GM19452 (cell line): ENCODE results near the gene KAZN.

Experiments used
- ATAC-seq: cut with Tn5 transposase; IDR thresholded peaks from one replicate; pipeline ENCODE4 v1.9.1; 2021; ENCODE audit not compliant: unreplicated experiment

The KAZN gene

DNA sequence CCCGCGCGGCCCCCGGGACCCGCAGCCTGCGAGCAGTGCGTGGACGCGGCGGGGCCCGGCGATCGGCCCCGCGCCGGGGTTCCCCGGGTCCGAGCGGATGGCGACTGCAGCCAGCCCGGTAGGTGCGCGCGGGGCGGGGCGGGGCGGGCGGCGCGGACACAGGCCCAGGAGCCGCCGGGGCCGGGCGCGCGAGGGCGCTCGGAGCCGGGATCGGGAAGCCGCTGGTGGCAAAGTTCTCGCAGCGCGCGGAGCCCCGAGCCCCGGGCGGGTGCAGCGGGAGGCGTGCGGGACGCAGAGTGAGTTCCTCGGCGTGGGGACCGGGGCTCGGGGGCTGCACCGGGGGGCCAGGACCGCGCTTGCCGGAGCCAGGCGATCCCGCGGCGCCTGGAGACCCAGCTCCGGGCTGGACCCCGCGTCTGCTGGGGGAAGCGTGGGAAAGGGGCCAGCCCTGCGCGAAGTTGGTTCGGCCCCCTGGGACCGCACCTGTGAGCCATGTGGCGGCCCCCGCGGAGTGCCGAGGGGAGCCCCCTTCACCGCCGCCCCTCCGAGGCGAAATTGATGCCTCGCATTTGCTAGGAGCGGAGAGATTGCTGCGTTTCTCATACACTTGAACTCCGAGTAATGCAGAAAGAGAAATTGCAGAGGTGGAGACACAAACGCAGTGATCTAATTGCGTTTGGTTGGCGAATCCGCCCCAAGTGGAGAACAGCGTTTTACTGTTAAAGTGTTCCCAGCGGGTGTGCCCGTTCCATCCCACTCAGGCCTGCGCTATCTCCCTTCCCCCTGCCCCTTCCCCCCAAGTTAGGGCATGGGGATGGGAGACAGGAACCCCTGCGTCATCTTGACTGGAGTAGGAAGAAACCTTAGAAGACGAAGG lies 326.2 kb downstream of the KAZN start:
- no peak for ATAC-seq

DNA sequence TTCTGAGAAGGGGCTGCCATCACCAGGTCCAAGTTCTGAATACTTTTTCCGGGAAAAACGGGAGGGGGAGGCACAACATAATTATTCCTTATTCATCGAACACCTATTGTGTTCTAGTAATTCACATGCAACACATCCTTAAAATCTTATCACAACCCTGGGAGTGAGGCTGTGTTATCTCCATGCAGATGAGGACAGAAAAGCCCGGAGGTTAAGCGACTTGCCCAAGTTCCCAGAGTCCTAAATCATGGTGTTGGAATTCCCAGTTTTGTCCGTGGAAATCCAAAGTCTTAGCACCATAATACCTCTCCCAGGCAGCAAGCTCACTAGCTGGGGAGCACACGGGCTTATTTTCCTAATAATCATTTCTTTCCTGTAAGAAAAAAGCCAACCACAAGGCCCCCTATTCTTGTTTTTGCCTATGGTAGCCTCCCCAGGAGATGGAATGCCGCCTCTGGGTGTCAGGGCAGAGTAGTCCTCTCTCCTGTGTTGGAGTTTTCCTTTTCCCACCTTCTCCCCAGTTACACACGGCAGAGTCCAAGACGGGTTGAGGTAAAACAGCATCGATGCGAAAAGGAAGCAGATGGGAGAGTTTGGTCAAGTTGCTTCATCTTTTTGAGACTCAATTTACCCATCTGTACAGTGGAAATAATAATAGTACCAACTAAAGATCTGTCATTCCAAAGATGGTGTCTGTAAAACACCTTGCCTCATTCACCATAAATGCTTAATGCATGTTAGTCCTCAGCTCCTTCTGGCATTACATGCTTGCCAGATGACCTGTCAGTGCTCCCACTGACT lies 327.1 kb downstream of the KAZN start:
- ATAC-seq = no peak

DNA sequence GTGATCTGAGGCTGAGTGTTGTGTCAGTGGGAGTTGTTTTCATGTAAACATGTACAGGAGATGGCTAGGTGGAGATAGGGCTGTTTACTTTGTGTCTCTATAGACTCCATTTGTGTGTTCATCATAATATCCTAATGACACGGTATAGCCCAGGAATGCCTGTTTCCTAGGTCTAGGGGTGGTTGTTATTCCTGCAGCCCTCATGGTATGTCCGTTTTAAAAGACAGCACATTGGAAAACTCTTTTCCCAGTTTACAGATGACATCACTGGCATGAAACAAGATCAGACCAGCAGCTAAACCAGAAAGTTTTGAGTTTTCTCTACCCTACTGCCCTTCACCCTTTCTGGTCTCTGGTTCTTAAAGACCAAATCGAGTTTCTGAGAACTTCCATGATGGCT lies 327.7 kb downstream of the KAZN start:
- ATAC-seq = no peak

DNA sequence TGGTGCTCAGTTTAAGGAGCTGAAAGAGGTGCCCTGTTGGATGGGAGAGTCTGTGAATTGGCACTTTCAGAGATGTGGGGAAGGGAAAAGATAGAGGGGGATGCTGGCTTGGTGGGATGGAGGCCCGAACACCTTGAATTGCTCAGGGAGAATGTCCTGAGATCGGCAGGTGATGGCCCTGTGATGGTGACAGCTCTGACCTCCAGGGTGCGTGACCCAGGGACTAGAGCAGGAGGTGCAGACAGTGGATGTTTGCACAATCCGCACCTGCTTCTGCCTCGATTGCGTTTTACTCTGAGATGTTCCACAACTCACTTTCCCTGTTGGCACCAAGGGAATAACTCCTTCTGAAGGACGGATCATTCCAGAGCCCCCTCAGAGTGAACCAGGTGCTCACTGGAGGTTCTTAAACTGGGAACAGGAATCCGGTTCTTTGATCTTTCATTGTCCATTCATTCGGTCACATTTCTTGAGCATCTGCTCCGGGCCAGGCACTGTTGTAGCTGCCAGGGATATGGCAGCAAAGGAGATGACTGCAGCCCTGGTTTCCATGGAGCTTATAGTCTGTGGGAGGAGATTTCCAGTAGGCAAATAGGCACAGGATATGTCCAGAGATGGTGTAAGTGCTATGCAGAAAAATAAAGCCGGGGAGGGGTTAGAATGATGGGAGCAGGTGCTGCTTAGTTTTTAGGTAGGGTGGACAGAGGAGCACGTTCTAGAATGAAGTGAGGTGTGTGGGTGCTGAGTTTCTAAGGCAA lies 328.5 kb downstream of the KAZN start:
- ATAC-seq = no peak

DNA sequence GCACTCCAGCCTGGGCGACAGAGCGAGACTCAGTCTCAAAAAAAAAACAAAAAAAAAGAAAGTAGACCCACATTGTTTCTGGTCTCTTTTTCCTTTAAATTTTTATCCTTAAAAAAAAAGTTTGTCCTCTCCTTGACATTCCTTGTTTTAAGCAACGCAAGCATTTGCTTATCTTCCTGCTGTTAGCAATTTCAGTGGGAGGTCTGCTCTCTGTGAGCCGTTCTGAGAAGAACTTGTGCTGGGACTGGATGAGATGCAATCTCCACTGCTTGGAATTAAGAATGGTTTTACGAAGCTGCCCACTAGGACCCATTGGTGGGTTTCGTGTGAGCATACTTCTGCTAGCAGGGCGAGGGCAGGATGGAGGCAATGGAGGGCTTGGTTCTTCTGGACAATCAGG lies 329.9 kb downstream of the KAZN start:
- ATAC-seq = no peak

DNA sequence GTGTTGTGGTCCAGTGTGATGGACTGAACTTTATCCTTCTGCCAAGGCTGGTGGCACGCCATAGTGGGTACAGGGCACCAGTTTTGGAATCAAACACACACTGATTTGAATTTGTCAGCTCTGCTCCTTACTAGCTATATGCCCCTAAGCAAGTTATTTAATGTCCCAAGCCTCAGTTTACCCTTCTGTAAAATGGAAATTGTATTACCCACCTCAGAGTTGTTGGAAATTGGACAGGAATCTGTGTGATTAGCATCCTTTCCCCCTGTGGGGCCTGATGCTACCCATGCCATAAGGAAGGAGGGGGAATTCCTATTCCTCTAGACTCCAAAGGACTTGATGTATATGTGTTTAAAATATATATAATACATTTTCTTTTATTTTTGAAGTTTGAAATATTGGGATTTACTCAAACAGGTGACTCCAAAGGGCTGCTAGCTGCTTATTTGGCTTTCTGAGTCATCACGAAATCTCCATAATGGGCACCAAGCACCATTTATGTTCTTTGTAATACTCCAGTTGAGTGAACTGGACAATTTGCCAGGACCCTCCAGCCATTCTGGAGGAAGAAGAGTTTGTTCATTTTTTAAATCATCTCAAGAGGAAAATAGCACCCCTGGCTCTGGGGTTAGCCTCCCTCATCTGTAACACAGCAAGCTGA lies 330.5 kb downstream of the KAZN start:
- ATAC-seq = no peak

DNA sequence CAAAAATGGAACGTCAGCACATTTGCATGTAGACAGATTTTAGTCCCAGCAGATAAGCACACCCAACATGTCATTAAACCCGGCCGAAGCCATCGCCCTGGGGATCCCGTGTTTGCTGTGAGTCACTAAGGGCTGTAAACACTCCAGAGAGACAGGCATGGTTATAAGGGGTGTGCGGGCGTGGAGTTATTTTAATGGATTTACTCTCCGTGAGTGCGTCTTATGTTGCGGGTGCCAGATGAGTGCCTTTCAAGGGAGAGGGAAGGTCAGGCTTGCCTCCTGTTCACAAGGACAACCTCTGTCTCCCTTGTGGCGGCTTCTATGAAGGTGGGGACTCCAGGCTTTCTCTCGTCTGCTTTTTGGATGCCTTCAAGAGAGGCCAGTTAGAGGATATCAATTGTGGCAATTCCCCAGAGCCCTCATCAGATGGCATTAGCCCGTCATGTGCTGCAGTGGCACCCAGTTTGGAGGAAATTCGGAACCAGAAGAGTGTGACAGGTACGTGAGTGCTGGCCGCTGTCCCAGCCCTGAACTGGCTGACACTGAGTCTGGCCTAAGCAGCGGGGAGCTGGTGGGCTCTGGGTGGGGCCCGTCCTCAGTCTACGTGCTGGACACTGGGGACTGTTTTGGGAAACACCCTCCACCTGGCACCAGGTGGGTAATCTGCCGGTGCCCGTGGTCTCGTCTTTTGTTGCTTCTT lies 331.2 kb downstream of the KAZN start:
- ATAC-seq = no peak

DNA sequence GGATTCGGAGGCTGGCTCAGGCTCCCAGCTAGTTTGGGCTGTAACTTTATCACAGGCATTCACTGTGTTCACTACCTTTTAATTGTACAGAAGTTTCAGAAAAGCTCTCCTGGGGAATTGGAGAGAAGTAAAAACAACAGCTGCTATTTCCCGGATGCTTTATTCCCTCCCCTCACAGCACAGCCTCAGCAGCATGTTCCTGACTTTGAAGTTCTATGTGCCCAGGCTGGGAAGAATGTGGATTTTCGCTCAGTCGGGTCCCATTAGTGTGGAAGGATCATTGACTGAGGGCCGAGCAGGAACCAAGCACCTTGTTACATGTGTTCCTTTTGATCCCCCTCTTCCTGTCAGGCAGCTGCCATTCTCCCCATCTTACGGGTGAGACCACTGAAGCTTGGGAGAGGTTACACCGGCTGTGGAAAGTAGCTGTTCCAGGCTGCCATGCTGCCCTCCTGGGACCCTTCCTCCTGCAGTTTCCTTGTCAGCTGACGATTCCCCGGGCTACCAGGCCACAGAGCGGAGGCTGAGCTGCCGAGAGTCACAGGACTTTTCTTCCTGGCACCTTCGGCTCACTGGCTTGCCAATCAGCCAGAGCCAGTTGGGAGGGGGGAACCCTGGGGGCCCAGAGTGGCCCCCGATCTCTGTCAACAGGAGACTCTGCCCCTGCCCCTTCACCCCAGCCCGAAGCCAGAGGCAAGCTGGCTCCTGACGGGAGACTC lies 331.9 kb downstream of the KAZN start:
- ATAC-seq = no peak

DNA sequence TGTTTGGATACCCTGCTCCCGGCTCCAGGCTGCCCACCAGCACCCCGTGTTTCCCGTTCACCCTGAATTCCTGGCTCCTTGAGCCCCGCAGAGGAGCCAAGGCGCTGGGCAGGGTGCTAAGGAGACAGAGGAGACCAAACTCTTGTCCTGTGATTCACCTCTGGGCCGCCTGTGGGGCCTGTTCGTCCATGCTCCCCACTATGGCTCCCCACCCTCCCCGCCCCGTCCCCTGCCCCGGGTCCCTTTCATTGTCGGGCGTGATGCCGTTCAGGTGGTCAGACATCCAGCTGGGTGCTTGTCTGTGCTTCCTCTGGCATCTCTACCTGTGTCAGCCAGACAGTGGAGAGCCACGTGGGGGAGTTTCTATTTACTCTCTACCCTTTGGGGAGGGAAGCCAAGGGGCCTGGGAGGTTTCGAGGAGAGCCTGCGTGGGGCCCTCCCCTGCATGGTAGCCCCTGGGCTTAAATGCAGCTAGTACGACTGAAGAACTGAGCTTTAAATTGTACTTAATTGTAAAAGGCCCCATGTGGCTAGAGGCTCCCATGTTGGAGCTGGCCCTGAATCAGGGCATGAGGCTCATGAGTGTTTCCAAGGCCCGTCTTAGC lies 333.7 kb downstream of the KAZN start:
- ATAC-seq = no peak

DNA sequence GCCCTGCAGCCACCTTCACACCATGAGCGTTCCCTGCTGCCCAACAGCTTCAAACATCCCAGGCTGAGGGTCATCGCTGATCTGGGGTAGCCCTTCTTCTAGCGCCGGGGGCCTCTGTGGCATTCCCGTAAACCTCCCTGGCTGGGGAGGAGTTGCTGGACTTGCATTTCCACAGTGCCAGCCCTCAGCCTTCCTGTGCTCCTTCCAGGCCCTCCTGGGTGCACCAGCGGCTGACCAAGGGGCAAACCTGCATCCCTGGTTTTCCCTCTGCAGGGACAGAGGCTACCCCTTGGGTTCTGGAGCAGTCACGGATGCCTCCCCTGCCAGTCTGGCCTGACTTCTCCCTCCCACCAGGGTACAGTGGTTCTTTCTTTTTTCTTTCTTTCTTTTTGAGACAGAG lies 336.4 kb downstream of the KAZN start:
- no peak for ATAC-seq

DNA sequence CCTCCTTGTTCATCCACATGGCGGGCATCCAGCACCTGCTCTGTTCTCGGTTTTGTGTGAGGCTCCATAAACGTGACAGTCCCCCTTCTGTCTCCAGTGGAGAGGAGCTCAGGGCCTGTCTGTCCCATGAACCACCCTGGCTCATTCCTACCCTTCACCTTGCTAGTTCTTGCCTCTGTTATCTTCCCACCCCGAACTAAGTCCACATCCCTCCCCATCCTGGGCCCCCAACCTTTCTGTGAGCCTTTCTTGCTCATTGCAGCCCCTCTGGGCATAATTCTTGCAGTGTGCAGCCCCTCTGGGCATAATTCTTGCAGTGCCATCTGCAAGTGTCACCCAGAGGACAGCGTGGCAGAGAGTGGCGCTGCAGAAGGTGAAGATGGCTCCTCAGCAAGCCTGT lies 338.3 kb downstream of the KAZN start:
- no peak for ATAC-seq

DNA sequence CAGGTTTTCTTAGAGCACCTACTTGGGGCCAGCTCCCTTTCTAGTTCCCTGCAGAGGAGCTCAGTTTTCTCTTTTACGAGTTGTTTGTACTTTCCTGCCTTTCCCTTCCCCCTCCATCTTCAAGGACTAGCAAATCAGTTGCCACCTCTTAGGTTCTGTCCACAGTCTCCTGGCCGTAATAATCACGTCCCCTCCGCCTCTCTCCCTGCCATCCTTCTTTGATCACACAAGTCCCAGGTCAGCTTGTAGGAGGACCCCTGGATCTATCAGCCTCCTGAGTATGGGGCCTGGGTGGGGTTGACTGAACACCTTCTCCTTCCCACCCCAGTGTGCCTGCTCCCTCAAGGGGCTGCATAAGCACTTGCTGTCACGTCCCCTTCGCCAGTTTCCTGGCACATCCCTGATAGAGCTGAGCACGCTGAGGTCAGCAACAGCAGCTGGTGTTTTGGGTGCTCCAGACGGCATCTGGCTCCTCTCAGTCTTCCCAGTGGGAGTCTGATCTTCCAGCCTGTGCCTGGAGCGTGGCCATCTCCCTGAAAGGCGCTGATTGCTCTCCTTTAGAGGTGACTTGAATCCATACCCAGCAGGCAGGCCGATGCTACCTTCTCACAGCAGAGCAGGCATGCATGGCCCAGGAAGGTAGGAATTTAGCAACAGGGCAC lies 338.9 kb downstream of the KAZN start:
- no peak for ATAC-seq

DNA sequence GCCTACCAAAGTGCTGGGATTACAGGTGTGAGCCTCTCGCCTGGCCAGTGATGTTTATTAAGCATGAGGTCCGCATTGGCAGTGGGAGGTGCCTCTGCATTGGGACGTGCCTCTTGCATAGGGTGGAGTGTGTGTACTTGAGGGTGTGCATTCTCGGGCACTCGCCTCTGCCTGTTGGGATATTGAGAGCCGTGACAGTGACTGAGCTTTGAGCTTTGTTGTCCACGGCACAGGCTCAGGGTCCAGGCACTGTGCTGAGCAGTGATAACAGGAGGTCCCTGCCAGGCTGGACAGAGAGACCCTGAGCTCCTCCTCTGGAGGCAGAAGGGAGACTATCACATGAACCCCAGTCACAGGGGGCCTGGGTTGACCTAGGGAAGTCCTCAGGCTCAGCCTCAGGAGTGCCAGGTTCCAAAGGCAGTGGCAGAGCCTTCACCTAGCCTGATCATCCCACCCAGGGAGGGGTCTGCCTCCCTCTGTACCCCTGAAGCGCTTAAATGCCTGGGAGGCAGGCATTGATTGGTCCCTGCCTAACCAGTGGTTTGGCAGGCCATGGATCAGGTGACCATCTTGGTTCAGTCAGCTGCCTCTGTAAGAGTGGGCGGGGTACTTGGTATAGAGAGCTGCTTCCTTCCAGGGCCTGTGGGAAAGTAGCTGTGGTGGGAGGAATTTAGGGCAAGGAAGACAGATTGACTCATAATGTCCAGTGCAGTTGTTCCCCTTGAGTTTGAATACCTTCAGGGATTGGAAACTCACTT lies 341.2 kb downstream of the KAZN start:
- no peak for ATAC-seq

DNA sequence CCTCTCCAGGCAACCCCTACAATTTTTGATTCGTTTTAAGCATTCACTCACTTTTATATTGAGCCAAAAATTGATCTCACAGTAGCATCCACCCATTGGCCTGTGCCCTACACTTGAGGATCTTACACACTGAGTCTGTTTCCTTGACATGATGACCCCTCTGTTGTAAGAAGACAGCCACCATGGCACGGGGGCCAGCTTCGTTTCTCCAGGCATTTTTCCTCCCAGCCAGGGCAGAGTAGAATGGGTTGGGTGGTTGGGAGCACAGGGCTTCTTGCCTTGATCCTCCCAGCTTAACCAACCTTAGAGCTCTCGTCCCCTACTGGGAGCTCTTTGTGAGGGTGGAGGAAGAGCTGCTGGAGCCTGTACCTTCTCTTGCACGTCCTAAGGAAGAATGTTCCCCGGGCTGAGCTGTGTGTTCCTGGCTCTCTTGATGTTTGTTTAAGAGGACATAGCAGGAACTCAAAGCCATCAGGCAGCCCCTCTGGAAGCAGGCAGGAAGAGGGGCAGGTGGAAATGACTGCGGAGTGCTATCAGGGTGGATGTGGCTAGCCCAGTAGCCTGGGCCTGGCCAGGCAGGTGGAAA lies 341.9 kb downstream of the KAZN start:
- ATAC-seq = no peak

DNA sequence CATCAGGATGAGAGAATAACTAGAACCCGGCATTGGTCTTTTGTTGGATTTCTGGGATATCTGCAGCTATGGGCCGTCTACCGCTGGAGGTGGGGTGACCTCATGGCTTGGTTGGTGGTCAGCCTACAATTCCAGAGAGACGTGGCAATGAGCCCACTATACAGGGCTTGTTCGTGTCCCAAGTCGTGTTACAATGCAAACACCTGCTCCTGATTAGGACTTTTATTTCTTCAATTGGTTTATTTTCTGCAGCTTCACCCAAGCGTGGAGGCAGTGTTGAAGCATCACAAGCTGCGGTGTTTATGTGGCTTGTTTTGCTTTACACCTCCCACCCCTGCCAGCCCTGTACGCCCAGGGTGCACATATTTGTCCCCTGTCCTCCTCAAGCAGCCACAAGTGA lies 343.4 kb downstream of the KAZN start:
- ATAC-seq = no peak

DNA sequence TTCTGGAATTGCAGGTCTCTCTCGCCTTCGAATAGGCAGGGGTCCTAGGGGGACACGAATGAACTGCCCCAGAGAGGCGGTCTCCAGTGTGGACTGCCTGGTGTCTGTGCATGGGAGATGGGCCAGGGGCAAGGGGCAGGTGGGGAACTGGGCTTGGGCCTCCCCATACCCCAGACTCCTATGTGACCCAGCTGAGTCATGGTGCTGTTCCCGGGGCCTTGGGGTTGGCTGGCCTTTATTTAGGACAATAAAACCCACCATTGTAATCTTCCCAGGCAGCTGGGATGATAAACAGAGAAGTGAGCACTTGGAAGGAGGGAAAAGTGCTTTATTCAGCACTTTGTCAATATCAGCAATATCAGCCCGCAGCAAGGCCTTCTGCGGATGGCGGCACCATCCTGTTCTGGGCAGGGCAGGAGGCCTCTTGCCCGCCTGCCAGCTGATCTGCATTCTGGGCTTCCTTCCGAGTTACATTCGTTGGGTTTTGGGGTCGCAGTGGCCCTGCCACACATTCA lies 346.0 kb downstream of the KAZN start:
- no peak for ATAC-seq
